Measurements from ENCODE around the gene TMF1. TPM values are rescaled to one million over a fixed set of nuclear protein-coding genes. Genes with fewer than 3 reads are reported as not detected.
A peak's percentile ranks its signal among the peaks of the same experiment; 100 is the strongest.

TMF1 gene
- total and polyA plus RNA-seq, 10 of the 15 experiments (the other 5 are each of a cell fraction or from before 2014, with no cell fraction given) = 7.1 to 24.5 (median 18.6) TPM

GRCh38 chr3:69082805-69083204 is 30.7 kb upstream of the TMF1 start (continued):
- TF ChIP-seq, protein P1, sequence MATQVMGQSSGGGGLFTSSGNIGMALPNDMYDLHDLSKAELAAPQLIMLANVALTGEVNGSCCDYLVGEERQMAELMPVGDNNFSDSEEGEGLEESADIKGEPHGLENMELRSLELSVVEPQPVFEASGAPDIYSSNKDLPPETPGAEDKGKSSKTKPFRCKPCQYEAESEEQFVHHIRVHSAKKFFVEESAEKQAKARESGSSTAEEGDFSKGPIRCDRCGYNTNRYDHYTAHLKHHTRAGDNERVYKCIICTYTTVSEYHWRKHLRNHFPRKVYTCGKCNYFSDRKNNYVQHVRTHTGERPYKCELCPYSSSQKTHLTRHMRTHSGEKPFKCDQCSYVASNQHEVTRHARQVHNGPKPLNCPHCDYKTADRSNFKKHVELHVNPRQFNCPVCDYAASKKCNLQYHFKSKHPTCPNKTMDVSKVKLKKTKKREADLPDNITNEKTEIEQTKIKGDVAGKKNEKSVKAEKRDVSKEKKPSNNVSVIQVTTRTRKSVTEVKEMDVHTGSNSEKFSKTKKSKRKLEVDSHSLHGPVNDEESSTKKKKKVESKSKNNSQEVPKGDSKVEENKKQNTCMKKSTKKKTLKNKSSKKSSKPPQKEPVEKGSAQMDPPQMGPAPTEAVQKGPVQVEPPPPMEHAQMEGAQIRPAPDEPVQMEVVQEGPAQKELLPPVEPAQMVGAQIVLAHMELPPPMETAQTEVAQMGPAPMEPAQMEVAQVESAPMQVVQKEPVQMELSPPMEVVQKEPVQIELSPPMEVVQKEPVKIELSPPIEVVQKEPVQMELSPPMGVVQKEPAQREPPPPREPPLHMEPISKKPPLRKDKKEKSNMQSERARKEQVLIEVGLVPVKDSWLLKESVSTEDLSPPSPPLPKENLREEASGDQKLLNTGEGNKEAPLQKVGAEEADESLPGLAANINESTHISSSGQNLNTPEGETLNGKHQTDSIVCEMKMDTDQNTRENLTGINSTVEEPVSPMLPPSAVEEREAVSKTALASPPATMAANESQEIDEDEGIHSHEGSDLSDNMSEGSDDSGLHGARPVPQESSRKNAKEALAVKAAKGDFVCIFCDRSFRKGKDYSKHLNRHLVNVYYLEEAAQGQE (IDR thresholded peaks at IDR 0.05; ENCODE audit: low read depth, low read length) = peak; percentile 45; the same call in 1 of the 2 replicates
- TF ChIP-seq, protein P2, sequence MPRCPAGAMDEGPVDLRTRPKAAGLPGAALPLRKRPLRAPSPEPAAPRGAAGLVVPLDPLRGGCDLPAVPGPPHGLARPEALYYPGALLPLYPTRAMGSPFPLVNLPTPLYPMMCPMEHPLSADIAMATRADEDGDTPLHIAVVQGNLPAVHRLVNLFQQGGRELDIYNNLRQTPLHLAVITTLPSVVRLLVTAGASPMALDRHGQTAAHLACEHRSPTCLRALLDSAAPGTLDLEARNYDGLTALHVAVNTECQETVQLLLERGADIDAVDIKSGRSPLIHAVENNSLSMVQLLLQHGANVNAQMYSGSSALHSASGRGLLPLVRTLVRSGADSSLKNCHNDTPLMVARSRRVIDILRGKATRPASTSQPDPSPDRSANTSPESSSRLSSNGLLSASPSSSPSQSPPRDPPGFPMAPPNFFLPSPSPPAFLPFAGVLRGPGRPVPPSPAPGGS (IDR thresholded peaks at IDR 0.05; ENCODE audit: borderline replicate concordance, insufficient read depth, low read depth, low read length, poor library complexity, severe bottlenecking) = peak; percentile 94
- peak; percentile 37 for TF ChIP-seq SMAD1 (IDR thresholded peaks at IDR 0.05; ENCODE audit: low read depth, partially characterized antibody)
- peak; percentile 89; the same call in 1 of the 2 replicates for TF ChIP-seq FOXM1 (IDR thresholded peaks at IDR 0.05; ENCODE audit: low read depth, low read length)
- peak; percentile 43 for TF ChIP-seq GABPA (IDR thresholded peaks at IDR 0.05; ENCODE audit: low read depth)
- no peak for TF ChIP-seq MLLT1 (IDR thresholded peaks at IDR 0.05)
- no peak for TF ChIP-seq KAT2A (conservative IDR thresholded peaks at IDR 0.05; ENCODE audit: control insufficient read depth, low read depth, low read length)
- peak; percentile 88 for TF ChIP-seq EED (IDR thresholded peaks at IDR 0.05; ENCODE audit: low read depth)
- TF ChIP-seq, protein P3, sequence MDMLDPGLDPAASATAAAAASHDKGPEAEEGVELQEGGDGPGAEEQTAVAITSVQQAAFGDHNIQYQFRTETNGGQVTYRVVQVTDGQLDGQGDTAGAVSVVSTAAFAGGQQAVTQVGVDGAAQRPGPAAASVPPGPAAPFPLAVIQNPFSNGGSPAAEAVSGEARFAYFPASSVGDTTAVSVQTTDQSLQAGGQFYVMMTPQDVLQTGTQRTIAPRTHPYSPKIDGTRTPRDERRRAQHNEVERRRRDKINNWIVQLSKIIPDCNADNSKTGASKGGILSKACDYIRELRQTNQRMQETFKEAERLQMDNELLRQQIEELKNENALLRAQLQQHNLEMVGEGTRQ (IDR thresholded peaks at IDR 0.05; ENCODE audit: borderline replicate concordance, low read depth, low read length) = no peak
- TF ChIP-seq PBX3 (IDR thresholded peaks at IDR 0.05; ENCODE audit: insufficient replicate concordance, low read depth, low read length) = peak; percentile 58
- TF ChIP-seq SKIL (IDR thresholded peaks at IDR 0.05; ENCODE audit: low read depth, poor library complexity, severe bottlenecking) = peak; percentile 70
- 0 out of 2 replicates have a peak, but pooled peaks have one; percentile 64 for TF ChIP-seq MEF2A (IDR thresholded peaks at IDR 0.05; ENCODE audit: insufficient read depth, low read depth, low read length)
- peak; percentile 45; the same call in 1 of the 2 replicates for TF ChIP-seq YY1 (IDR thresholded peaks at IDR 0.05; ENCODE audit: low read depth, low read length)
- peak in 1 of 2 experiments; percentile 66; a peak in 1 of 4 replicates for TF ChIP-seq BHLHE40 (IDR thresholded peaks at IDR 0.05; ENCODE audit: borderline replicate concordance in 1 of 2, low read depth in 2 of 2, low read length in 1 of 2)
- peak; percentile 84; the same call in 1 of the 2 replicates for TF ChIP-seq NBN (IDR thresholded peaks at IDR 0.05)
- TF ChIP-seq CBFB (IDR thresholded peaks at IDR 0.05; ENCODE audit: low read depth) = peak; percentile 66
- TF ChIP-seq CHD2 (IDR thresholded peaks at IDR 0.05; ENCODE audit: borderline replicate concordance, low read depth, low read length) = peak; percentile 74; the same call in 1 of the 2 replicates
- TF ChIP-seq IRF4 (IDR thresholded peaks at IDR 0.05; ENCODE audit: low read depth, low read length) = 0 out of 2 replicates have a peak, but pooled peaks have one; percentile 53
- TF ChIP-seq PML (IDR thresholded peaks at IDR 0.05; ENCODE audit: low read length) = peak; percentile 87

All from GM12878 (cell line).